Uterus (tissue), 2 donors: ENCODE measurements around the gene TMPRSS12.

Source experiments
- CTCF ChIP-seq, 4 experiments: fragments of 200-600 bp in 2 of 4; fragments of 450-650 bp in 2 of 4; sonication (generic) in 2 of 4; IDR thresholded peaks; one replicate each; pipeline ENCODE4 v1.5.1; 2016 to 2019; ENCODE audit warnings: antibody characterized with exemption in 4 of 4, mild to moderate bottlenecking in 2 of 4, moderate library complexity in 1 of 4
- POLR2A ChIP-seq, 2 donors: fragments of 450-650 bp; IDR thresholded peaks; one replicate each; pipeline ENCODE4 v1.6.1; 2016; ENCODE audit warnings: antibody characterized with exemption in 2 of 2, mild to moderate bottlenecking in 1 of 2, moderate library complexity in 1 of 2

- no peak for TF ChIP-seq CTCF (IDR thresholded peaks at IDR 0.05)
- TF ChIP-seq POLR2A (IDR thresholded peaks at IDR 0.05) = no peak
Observed at GRCh38 chr12:50803230-50803875, 39.4 kb upstream of the TMPRSS12 start.
